LNCAP (cell line): ENCODE data around the gene TBX2.

ENCODE experiments used
- CTCF ChIP-seq: fragments of 450-650 bp; IDR thresholded peaks from 2 replicates; pipeline ENCODE4 v1.5.1; 2017; ENCODE audit warnings: mild to moderate bottlenecking

Gene TBX2

GRCh38 chr17:61420052-61420451 lies 20.4 kb downstream of the TBX2 start:
- no peak for TF ChIP-seq CTCF

GRCh38 chr17:61420745-61421398 lies 21.2 kb downstream of the TBX2 start:
- TF ChIP-seq CTCF = no peak

GRCh38 chr17:61421460-61421859 lies 21.8 kb downstream of the TBX2 start:
- TF ChIP-seq CTCF = no peak

- TF ChIP-seq CTCF = no peak
Measured at GRCh38 chr17:61422116-61422799, 22.6 kb downstream of the TBX2 start.

DNA sequence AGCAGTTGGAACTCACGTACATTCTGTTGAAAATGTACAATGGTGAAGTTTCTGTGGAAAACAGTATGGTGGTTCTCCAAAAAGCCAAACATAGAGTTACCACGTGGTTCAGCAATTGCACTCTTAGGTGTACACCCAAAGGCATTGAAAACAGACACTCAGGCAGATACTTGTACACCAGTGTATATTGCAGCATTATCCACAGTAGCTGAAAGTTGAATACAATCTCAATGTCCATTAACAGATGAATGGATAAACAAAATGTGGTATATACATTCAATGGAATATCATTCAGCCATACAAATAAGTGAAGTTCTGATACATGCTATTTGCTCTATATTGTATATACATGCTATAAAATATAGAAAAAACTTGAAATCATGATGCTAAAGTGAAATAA lies 23.2 kb downstream of the TBX2 start:
- no peak for TF ChIP-seq CTCF

DNA sequence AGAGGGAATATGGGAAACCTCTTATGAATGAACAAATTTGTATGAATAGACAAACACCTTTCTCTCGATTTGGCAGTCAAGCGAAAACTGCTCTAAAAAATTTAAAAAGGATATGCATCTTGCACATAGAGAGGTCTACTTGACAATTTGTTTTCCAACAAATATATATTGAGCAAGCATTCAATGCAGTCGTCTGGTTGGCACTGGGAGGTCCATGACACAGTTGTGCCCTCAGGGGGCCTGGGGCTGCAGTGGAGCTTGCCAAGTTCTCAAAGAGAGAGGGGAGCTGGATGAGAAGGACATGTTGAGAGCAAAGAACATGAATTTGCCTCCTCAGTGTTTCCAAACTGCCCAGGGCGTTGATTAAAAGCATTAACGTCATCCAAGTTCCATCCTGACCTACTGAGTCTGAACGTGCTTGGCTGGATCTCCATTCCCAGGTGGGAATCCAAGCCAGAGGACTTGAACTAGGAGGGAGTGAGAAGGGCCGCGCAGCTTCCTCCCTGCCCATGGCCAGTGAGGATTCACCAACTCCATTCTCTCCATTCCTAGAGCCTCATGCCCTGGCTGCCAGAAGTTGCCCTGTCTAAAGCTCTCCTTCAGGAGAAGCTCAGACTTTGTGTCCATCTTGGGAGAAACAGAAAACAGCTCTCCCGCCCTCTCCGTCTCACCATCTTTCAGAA lies 24.5 kb downstream of the TBX2 start:
- no peak for TF ChIP-seq CTCF

DNA sequence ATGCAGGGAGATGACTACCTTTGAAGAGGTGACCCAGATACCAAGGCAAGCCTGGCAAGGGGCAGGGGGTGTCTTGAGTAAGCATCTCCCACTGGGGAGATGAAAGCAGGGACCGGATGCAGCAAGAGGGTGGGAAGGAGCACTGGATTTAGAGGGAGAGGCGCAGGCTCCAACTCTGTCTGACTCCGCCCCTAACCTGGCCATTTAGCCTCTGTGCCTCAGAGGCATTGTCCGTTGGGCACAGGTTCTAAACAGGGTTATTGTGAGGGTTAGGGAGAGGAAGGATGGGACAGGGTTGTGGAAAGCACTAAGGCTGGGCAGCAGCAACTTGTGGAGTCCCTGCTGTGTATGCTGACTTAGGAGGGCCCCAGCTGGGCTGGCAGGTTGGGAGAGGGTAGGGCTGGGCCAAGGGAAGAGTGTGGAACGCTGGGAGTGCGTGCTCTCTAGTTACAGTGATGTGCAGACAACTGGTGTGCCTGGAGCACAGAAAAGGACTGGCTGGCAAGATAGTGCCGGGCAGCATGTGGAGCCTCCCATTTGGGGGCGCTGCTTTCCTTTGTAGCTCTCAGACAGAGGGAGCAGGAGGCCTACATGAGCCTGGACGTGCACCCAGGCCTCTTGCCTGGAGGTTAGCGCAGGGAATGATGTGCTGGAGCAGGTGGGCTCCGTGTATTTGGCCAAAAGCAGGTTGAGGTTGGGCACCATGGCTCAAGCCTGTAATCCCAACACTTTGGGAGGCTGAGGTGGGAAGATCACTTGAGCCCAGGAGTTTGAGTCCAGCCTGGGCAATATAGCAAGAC lies 26.2 kb downstream of the TBX2 start:
- no peak for TF ChIP-seq CTCF
